OCI-M2 (cell line): ENCODE results near the gene SCYGR8.

Experiments
- DNase-seq: peaks from one replicate; lab custom pipeline; 2025; ENCODE audit not compliant: unreplicated experiment; lab: John Stamatoyannopoulos, UW

The SCYGR8 gene

GRCh38 chr2:227759411-227760118, 13.9 kb downstream of the SCYGR8 start:
- DNase-seq, result no peak

DNA sequence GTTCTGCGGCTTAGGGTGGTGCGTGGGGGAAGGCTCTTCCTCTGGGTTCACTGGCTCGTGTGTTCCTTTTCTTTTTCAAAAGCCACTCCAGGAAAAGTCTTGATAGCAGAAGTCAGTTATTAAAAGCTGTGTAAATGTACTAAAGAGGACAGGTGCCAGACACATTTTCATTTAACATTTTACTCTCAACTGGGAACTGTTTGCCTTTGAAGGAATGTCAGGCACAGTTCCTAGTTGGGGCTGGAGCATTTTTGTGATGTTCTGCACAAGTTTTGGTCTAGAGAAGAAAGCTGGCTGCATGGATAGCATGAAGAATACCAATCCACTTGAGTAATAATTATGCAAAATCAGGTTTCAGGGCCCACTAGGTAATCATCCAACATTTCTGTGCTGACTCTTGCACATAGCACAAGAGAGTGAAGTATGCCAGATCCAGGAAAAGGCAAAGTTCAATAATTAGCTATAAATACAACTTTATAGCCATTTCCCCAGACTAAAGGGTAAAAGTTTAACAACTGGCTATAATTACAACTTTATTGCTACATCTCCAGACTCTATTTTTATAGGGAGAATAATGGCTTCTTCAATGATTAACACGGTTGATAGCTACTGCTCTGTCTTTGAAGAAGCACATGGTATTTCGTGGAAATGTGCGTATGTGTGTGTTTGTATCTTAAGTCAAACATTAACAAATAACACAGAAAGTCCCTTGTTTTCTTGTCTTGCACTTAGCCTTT, 16.2 kb downstream of the SCYGR8 start:
- DNase-seq, result no peak

DNA sequence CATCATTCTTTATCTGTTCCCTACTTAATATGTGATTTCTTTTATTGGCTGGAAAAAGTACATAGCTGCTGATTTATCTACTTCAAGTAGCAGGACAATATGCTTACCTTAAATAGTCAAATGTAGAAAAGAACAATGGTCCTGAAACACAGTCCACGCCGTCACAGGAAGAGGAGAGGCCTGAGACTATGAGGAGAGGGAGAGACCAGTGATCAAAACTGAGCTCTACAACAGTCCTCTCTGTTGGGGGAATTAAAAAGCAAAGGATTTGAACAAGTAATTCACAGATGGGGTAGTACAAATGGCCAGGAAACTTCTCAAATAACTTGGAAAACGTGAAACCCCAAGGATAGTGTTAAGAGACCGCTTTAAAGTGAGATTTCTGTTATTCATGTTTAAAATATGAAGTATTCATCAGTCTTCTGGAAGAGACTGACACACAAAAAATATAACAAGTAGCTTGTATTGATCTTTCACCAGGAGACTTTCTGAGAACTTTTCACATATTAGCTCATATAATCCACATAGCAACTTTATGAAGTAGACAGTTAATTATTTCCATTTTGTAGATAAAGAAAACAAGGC, 20.2 kb downstream of the SCYGR8 start:
- DNase-seq, result no peak

- peak; percentile 11 for DNase-seq
Measured at GRCh38 chr2:227766373-227766883, 20.7 kb downstream of the SCYGR8 start.

DNA sequence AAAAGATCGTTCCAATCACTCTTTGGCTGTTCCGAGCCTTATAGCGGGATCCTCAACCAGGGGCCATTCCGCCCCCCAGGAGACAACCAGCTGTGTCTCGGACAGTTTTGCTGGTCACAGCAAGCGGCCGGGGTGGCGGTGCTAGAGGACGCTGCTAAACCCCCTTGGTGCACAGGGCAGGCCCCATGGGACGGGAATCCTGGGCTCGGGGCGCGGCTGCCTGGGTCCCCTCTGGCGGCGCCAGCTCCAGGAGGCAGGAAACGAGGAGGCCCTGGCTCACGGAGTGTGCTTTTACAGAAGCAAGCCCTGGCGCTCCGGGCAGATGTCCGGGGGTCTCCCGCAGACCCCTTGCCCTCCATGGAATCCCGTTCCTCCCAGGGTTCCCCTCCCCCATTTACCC, 22.1 kb downstream of the SCYGR8 start:
- DNase-seq, result no peak

DNA sequence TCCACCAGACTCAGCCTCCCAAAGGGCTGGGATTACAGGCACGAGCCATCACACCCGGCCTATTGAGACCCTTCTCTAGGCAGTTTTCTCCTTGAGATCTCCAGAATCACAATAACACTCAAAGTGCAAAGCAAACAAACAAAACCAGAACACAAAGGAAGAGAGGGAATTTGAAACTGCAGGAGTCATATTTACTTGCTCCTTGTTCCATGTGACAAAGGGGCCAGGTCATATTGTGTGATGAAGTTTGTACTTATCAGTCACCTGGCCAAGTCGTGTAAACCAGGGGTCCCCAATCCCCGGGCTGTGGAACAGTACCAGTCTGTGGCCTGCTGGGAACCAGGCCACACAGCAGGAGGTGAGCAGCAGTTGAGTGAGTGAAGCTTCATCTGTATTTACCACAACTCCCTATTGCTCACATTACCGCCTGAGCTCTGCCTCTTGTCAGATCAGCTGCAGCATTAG, 26.5 kb downstream of the SCYGR8 start:
- DNase-seq, result no peak

- no peak for DNase-seq
Measured at GRCh38 chr2:227772932-227773331, 27.2 kb downstream of the SCYGR8 start.

DNA sequence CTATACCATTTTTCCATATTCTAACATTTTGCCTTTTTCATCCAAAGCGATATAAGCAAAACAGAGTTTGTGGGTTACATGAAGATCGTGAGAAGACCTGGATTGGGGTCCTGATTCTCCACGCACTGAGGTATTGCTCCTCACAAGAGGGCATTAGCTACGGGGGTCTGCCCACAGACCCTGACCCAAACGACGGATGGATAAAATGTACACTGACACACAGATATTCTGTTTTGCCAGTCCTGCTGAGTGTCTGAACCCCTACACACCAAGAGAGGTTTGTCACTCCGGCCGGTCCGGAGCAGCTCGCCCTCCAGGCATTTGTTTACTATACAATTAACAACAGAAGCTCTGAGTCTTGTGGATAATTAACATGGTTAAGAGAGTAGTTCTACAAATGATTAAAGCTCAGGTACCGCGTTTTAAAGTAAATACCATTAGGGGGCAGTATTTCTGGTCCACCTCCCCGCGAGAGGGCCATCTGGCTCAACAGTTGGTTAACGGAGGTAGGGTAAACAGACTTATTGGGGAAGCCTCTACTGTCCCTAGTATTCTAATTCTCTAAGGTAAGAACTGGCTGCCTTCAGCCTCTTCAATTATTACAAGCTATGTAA, 28.4 kb downstream of the SCYGR8 start:
- no peak for DNase-seq

GRCh38 chr2:227774895-227775842, 29.5 kb downstream of the SCYGR8 start:
- DNase-seq, result no peak

DNA sequence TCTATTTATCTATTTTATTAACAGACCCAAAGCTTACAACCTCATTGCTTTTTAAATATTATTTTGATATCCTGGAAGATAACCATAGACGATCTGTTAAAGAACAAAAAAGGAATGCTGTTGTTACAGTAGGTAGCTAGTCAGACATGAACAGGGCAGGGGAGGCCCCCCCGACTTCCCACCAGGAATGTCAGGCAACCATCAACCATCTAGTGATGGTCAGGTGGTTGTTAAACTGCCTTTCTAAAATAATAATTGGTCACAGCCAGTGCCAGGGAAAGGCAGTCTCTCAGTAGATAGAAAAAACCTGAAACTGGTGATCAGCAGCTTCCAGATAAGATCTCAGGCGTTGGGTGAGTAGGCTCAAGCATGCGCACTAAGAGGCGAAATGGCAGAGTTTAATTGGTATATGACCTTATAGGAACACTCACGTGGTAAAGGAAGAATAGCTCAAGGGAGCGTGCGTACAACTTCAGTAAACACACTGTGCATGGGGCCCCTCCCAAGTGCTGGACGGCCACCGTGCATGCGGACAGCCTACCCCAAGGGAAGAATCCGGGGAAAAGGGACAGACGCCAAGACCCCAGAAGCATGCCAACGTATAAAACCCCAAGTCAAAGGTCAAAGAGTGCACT, 35.4 kb downstream of the SCYGR8 start:
- no peak for DNase-seq

DNA sequence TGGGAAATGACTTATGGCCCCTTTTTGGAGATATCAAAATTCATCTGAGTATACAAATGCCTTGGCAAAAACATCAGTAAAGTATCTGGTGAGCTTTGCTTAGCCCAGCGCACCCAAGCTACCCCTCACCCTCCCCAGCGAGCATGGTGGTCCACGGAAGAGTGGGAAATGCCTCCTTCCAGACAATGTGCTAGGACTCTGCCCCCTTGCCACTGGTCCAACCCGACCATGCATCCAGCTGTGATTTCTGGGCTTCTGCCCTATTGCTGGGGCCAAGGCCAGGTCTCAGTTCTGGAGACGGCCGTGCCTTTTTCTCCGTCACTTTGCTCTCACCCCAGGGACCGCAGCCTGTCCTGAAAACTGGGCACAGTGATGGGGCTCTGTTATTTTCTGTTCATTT, 36.1 kb downstream of the SCYGR8 start:
- DNase-seq, result no peak

GRCh38 chr2:227782804-227783203, 37.1 kb downstream of the SCYGR8 start:
- no peak for DNase-seq

- DNase-seq, result no peak
Measured at GRCh38 chr2:227783404-227784138, 37.9 kb downstream of the SCYGR8 start.

DNA sequence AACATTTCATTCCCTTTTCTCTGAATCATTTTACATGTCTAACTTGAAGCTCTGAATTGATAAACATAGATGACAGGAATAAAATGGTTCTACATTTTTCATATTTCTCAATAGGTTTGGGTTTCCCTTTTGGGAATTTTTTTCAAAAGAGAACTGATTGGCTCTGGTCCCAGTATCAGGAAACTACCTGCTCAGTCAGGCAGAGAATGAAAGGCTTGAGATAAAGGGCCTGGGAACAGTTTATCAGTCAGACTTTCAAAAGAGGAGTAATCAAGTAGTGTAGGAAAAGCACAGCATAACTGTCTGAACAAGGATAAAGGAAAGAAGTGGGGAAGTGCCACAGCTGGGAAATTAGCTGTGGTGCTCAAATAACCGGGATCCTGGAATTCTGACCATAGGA, 39.6 kb downstream of the SCYGR8 start:
- DNase-seq, result no peak

DNA sequence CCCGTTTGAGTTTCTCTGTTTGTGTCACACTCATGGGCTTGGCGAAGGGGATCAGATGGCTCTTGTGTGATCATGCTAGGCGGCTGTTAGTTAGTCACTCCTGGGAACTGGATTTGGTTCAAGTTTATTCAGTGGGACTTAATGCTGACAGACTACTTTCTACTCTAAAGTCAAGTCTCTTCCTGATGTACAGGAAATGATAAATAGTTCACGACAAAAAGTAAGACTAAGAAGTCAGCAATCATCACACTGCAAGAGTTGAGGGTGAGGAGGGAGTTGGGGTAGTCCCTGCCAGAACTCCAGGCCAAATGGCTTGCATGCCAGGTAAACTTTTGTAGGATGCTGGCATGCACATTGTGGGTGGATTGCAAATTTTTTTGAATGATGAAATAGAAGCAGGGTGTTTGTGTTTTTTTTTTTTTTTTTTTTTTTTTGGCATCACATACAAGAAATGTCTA, 42.9 kb downstream of the SCYGR8 start:
- DNase-seq, result no peak

- no peak for DNase-seq
Measured at GRCh38 chr2:227789803-227790202, 44.1 kb downstream of the SCYGR8 start.

DNA sequence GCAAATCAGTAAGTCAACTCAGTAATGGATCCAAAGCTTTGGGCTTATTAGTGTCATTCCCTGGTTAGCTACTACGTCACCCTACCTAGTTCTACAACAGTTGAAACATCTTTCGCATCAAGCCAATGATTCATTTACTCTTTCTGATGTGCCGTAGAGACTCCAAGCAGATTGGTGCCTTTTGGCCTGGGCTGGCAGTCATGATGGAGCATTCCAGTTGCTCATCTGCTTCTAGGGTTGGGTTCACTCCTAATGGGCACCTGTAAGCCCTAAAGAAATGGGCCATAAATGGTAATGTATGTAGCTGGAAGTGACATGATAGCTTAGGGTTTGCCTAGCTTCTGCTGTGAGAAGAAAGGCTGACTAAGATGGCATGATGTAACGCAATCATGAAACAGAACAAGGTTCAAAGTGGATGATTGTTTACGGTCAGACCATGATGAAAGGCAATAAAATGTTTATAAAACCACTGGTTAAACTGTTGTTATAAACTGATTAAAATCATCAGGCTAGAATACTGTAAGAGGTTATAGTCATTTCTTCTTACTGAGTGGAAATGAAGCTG, 47.5 kb downstream of the SCYGR8 start:
- no peak for DNase-seq
